GM18907 (cell line): Measurements from ENCODE around the gene TMEM52.

Source experiments
- ATAC-seq: cut with Tn5 transposase; IDR thresholded peaks from one replicate; pipeline ENCODE4 v1.9.1; 2021; ENCODE audit warnings: mild to moderate bottlenecking, moderate library complexity; ENCODE audit not compliant: unreplicated experiment

Gene TMEM52

DNA sequence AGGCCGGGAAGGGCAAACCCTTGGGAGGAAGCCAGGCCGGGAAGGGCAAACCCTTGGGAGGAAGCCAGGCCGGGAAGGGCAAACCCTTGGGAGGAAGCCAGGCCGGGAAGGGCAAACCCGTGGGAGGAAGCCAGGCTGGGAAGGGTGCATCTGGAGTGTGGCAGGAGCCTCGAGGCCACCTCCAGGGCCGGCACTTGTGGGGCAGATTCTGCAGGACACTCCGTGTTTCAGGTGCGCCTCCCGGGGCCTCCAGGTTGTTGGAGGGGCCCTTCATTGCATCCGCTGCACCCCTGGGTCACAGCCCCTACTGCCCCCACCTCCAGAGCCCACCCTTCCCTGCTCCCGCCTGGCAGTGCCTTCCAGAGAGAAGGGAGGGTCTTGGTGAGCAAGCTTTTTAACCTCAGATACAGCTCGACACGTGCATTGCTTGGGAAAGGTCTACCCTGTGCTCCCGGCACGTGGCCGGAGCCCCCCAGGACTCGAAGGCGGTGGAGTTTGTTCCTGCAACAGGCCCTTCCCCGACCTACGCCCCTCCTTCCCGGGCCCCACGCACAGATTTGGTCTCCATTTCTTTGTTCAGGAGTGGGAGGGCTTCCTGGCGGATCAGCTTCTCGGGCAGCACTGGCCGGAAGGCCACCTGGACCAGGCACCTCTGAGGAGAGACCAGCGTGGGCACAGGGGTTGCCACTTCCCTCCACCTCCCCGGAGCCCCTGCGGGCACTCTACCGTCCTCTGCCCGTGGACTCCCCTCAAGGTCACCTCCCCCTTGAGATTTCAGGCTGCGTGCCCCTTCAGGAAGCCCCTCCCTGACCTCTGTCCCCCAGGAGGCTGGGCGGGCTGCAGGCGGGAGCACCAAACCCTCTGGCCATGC lies 9.4 kb upstream of the TMEM52 start:
- no peak for ATAC-seq

DNA sequence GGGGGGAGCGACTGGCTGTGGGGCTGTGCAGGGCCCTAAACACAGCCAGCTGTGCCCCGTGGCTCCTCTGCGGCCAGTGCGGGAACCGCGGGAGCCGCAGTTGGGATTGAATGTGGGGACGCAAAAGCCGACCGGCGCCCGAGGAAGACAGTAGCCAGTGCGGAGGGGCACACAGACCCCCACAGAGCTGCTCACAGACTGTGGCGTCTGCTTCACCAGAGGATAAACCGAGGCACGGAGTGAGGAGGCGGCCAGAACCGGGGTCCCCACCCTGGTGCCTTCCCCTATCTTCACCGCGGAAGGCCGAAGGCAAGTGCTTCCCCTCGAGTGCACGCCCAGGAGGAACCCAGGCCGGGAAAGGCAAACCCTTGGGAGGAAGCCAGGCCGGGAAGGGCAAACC lies 8.7 kb upstream of the TMEM52 start:
- ATAC-seq = no peak

GRCh38 chr1:1926886-1927660 lies 8.0 kb upstream of the TMEM52 start:
- no peak for ATAC-seq

DNA sequence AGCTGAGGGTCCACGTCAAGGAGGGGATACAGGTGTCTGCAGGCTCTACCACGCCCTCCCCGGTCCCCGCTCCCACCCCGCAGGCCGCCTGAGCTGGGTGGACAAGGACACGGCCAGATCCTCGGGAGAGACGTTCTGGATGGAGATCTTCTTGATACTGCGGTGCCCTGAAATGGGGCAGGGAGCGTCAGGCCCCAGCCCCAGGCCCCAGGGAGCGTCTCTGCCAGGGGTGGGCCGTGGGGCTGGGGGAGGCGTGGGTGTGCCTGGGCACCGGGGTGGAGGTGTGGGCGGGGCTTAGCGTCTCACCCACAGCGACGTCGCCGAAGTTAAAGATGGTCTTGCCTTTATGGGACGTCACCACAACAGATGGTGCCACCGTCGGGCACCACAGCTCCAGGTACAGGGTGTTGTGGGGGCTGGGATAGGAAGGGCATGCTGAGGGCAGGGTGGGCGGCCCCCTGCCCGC lies 7.3 kb upstream of the TMEM52 start:
- no peak for ATAC-seq

DNA sequence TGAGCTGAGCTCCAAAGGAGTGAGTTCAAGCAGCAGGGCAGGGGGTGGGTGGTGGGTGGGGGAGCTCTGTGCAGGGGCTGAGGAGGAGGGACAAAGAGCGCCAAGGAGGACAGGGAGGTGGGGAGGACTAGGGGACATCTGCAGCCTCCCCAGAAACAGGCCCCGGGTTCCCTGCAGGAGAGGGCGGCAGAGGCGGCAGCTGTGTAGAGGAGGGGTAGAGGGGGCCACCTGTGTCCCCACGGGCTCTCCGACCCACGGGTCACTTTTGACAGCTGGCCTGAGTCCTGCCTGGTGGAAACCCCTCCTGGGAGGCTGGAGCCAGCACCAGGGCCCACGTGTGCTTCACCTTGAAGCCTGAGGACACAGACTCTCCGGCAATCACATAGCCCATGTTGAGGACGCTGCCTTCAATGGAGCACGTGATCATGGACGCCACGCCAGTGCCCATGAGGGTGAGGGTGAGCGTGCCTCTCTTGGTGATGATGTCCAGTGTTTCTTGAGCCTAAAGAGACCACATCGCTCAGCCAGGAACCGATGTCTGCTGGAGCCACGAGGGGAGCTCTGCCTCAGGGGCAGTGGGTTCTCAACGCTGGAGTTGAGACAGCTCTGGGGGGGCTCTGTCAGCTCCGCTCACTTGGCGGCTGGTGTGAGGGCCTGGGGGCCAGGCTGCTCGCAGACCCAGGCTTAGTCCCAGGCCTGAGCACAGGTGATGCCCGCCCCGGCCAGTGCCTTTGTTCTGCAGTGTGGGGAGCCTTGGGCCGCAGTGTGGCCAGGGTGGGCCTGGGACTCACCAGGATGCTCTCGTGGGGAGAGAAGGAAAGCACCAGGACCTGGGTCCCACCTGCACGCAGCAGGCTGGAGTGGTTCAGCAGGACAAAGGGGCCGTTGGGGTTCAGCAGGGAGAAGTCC lies 6.6 kb upstream of the TMEM52 start:
- no peak for ATAC-seq

DNA sequence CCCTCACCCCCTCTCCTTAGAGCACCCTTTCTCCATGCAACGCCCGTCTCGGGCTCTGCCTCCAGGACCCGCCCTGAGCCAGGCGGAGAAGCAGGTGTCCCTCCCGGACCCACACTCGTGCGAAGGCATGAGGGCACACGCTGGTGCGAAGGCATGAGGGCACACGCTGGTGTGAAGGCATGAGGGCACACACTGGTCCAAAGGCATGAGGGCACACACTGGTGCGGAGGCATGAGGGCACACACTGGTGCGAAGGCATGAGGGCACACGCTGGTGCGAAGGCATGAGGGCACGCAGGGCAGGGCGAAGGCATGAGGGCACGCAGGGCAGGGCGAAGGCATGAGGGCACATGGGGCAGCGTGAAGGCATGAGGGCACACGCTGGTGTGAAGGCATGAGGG lies 5.8 kb upstream of the TMEM52 start:
- no peak for ATAC-seq

DNA sequence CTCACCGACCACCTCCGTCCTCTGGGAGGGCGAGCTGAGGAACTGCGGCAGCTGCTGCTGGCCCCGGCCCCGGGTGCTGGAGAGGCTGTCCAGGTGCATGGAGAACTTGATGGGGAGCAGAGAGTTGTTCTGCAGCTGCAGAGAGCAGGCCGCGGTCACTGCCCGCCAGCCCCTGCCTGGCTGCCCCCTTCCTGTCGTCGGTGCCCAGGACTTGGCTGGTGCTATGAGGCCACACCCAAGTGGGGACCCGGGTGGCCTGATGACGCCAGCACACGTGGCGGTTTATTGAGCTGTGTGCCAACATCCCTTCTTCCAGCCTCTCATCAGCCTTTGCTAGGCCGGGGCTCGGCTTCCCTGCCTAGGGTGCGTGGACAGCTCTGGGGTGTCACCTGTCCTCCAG lies 5.3 kb upstream of the TMEM52 start:
- ATAC-seq = no peak

DNA sequence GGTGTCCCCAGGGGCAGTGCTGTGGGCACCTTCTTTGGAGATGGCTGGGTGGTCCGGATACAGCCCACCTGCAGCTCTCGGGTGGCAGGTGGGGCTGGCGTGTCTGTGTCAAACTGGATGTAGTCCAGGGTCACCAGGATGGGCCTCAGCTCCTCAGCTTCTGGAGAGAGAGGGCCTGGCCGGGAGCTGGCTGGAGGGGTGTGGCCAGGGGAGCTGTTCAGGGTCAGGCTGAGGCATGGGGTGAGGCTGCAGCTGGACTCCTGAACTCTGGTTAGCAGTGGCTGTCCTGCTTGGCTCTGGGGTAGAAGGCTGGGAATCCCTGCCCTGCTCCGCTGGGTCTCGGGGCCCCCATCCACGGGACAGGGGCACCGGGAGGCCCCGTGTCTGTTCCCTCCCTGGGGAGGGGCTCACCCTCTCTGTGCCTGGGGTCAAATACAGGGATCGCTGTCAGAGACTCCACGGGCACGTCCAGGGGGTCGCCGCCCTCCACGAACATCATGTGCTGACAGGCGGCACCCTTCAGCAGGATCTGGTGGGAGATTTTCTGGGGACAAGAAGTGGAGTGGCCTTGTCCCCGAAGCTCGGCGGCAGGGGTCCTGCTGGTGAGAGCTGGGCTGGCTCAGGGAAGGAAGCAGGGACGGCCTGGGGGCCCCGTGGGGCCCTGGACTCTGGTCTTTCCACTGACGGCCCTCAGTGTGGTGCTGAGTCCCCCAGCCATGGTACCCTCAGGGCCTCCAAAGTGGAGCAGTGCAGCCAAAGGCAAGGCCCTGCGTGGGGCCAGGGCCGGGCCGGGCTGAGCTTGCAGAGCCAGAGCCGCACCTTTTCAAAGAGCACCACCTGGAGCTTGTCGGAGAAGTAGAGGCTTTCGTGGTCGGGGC lies 4.1 kb upstream of the TMEM52 start:
- no peak for ATAC-seq

- no peak for ATAC-seq
Measured at GRCh38 chr1:1922702-1922955, 3.5 kb upstream of the TMEM52 start.

DNA sequence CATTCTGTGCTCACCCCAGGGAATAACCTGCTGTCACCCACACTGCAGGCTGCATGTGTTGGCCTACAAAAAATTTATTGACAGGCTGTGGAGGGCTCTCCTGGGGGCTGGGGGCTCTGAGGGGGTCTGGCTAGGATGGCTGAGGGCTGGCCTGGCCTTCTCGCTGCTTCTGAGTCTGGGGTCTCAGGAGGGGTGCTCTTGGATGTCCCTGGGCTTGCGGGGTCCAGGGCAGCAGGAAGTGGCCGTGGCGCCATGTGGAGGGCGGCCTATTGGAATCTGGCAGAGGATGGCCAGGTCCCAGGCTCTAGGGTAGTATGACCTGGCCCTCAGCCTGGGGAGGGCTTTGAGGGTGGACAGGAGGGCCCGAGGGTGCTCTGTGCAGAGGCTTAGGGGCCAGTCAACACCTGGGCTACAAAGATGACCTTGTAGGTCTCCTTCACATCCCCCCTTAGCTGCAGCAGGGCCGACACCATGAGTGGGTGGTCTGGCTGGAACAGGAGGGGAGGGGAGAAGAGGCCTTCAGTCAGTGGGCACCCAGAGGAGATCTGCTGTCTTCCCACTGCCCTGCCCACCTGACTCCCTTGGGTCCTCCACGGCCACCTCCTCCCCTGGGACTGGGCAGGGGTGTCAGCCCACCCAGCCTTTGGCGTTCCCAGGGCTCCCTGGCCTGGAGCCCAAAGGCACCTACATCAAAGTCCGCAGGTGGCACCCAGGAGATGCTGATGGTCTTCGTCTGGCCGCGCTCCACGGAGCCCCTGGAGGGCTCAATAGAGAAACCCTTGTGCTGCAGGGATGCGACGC lies 3.0 kb upstream of the TMEM52 start:
- ATAC-seq = no peak

DNA sequence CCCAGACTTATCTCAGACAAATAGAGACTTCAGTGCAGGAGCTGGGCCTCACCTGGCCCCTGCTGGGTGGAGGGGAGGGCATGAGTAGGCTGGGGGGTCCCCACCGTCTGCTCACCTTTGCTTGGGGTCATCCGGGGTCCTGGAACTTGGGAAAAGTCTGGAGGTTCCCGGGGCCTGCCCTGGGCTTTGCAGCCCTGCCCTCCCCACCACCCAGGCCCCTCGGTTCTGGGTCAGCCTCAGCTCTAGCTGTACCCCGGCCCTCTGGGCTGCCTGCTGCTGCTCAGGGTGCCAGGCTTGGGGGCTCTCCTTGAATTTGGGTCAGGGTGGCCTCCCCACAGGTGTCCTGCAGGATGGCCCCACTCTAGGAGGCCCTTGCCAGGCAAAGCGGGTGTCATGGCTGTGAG lies 2.4 kb upstream of the TMEM52 start:
- no peak for ATAC-seq

GRCh38 chr1:1920608-1921458 lies 1.8 kb upstream of the TMEM52 start:
- no peak for ATAC-seq

DNA sequence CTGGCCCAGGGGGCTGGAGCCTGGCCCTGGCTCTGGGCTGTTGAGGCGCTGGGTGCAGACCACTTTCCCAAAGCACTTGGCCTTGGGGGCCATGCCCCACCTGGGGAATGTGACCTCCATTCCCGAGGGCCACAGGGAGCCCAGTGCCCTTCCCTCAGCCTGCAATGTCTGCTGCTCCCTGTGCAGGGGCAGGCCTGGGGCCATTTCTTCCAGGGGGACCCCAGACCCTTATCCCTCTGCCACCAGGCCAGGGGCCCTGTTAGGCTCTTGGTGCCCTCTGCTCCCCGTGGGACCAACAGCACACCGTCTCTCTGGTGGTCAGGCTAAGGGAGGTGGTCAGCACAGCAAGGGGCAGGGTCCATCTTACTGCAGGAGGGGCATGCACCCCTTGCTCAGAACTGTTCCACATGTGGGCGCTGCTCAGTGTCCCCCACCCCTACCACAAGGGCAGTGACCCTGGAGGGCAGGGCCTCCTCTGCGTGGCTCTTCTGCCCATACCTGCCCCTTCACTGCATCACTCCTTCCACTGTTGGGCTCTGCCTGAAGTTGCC lies 1.1 kb upstream of the TMEM52 start:
- no peak for ATAC-seq

GRCh38 chr1:1919304-1920056 lies 401 bp upstream of the TMEM52 start:
- peak; percentile 75 for ATAC-seq

GRCh38 chr1:1917995-1918900 lies 831 bp downstream of the TMEM52 start:
- no peak for ATAC-seq

- ATAC-seq = no peak
Measured at GRCh38 chr1:1917304-1917976, 1.6 kb downstream of the TMEM52 start.
